HG03565 (cell line): ENCODE data around the gene MIPOL1.
"Not testable (repeated sequence)": the region's sequence is repeated elsewhere in the genome, so short reads cannot be mapped to it uniquely, and the experiment has no call there.

ENCODE experiments used
- ATAC-seq: cut with Tn5 transposase; IDR thresholded peaks from one replicate; pipeline ENCODE4 v1.9.1; 2021; ENCODE audit warnings: mild to moderate bottlenecking, moderate library complexity; ENCODE audit not compliant: unreplicated experiment

MIPOL1 gene, protein sequence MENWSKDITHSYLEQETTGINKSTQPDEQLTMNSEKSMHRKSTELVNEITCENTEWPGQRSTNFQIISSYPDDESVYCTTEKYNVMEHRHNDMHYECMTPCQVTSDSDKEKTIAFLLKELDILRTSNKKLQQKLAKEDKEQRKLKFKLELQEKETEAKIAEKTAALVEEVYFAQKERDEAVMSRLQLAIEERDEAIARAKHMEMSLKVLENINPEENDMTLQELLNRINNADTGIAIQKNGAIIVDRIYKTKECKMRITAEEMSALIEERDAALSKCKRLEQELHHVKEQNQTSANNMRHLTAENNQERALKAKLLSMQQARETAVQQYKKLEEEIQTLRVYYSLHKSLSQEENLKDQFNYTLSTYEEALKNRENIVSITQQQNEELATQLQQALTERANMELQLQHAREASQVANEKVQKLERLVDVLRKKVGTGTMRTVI

DNA sequence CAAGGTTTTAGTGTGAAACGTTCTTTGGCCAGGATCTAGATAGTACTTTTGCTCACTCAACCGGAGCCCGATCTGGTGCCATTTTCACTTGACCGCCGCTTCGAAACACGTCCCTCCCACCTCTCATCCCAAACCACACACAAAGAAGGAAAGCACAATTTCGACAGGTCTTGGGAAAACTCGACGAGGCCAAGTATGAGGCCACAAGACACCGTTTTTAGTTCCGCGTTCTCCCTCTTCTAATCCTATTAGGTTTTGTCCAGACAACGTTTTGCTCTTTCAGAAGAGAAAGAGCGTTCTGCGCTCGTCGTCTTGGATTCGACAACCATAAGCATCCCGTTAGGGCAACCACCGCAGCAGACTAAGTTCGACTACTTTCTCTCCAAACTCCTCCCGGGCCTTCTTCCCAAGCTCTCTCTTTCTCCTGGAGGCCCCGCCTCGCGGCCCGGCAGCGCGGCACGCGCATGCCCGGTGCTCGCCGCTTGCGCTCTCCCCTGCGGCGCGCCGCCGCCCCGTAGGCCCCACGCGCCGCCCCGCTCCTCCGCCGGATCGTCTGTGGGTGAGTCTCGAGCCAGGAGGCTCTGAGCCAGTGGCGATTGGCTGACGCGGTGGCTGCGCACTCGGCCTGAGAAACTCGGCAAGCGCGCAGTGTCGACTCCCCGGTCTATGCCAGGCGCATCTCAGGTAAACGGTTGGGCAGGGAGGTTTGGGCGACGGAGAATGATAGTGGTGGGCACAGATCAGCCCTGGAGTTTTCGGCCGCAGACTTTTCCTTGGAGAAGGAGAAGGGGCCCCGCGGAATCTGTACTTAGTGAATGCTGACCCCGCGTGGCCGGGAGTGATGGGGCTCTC lies at the start of gene MIPOL1:
MIPOL1 (plus strand) TSS at position 517 of the 852 bp plus-strand sequence. CDS start 49,952 bp downstream, outside the sequence.
- no peak for ATAC-seq

DNA sequence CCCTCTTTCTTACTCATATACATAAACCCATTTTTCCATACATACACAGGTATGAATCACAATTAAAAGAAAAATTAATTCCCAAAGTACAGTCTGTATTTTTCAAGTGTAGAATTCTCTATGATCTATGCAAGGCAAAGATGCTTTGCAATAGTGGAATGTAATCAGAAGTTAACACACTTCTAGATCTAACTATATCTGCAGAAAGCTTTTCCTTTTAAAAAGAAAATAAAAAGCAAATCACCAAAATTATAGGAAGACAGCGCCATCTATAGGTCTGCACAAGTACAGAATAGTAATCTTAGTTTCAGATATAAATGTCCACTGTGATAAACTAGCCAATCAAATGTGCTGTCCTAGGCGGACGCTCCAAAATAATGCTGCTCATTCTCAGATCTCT lies 47.3 kb upstream of the MIPOL1 start:
- ATAC-seq = peak; percentile 45

DNA sequence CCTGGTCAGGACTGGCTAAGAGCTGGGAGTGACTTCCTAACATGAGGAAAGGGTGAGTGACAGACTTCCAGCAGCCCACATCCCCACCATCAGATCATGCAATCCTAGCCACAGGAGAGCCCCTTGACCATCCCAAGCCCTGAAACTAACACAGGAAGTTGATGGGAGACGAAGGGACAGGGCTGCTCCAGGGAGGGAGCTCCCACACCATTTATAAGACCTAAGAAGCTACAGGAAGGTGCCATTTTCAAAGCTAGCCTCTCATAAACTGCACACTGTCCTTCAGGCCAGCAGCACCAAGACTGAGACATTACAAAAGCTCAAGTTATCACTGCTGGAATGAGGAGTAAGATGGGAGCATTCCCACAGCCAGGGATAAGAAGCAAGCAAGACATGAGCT lies 44.7 kb upstream of the MIPOL1 start:
- ATAC-seq = no peak

DNA sequence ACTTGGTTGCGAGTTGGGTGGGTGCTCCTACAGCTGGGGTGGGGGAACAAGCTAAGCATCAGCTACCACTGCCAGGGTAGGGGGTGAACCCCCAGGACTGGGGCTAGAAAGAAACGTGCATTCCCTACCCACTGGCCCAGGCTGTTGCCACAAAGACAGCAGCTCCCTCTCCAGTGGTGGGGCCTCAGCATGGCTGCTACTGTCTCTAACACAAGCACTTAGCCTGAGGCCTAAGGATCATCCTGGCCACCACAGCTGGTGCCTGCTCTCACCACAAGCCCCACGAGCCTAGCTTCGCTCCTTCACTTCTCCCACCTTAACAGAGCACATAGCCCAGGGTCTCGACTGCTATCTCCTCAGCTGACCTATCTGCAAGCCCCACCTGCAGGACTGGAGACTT lies 44.3 kb upstream of the MIPOL1 start:
- no peak for ATAC-seq

DNA sequence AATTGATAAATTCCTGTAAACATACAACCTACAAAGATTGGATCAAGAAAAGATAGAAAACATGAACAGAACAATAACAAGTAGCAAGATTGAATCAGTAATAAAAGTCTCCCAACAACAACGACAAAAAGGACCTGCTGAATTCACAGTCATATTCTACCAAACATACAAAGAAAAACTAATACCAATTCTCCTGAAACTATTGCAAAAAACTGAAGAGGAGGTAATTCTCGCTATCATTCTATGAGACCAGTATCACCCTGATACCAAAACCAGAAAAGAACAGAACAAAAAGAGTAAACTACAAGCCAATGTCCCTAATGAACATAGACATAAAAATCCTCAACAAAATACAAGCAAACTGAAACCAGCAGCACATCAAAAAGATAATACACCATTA lies 39.8 kb upstream of the MIPOL1 start:
- ATAC-seq = no peak

DNA sequence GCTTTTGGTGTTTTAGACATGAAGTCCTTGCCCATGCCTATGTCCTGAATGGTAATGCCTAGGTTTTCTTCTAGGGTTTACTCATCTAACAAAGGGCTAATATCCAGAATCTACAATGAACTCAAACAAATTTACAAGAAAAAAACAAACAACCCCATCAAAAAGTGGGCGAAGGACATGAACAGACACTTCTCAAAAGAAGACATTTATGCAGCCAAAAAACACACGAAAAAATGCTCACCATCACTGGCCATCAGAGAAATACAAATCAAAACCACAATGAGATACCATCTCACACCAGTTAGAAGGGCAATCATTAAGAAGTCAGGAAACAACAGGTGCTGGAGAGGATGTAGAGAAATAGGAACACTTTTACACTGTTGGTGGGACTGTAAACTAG lies 35.4 kb upstream of the MIPOL1 start:
- ATAC-seq = not testable (repeated sequence)

DNA sequence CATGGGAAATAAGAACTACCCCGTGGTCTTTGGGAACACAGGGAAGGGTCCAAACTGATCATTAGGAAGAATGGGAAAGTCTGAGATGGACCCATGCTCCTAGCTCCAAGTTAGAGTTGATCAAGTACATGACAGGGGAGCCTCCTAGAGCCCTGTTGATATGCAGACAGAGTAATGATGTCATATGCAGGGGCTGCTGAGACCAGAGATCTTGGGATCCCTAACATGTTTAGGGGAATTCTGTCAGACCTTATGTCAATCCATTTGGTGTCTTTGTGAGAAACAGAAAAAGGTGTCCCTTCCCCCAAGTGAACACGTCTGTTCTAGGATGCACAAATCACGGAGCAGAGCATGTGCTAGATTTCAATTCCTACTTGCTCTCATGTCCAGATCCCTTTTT lies 31.9 kb upstream of the MIPOL1 start:
- no peak for ATAC-seq

DNA sequence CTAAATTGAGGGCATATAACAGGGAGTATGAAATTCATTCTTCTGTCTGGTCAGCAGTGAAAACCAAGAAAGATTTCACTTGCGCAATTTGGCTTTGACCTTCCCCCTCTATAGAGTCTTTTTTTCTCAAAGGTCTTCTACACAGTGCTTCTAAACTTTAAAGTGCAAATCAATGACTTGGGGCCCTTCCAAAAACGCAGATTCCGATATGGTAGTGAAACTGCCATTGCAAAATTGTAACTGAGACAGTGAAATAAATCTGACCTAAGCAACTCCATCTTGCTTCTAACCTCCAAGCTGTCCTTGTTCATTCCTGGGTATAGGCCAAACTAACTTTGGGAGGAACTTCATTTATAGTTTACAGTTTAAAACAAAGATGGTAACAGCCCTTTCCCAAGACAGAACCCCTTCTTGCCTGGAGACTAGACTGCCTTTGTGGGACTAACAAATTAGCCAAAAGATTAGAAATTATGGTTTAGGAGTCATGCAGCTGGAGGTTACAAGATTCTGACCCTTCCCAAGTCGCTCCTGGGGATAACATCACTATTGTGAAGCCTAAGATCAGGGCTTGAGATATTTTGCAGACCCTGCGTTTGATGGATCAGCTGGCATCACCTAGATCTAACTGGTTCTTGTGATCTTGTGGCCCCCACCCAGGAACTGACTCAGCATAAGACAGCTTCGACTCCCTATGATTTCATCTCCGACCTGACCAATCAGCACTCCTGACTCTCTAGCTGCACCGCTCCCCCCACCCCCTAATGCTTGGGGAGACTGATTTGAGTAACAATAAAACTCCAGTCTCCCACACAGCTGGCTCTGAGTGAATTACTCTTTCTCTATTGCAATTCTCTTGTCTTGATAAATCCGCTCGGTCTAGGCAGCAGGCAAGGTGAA lies 30.3 kb upstream of the MIPOL1 start:
- no peak for ATAC-seq

DNA sequence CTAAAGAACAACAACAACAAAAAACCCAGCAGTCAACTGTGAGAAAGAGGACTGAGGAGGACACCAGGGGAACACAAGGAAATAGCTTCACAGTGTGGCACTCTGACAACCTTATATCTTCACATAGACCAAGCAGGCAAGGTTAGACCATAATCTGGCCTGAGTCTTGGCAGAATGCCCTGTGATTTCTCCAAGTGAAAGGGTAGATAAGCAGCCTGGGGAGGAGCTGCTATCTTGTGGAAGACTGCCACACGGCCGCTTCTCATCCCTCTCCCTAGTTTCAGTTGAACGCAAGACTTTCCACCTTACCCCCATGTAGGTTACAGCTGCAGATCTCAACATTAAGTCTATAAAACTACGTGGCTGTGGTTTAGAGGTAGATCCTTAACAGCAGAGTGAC lies 29.0 kb upstream of the MIPOL1 start:
- ATAC-seq = no peak

DNA sequence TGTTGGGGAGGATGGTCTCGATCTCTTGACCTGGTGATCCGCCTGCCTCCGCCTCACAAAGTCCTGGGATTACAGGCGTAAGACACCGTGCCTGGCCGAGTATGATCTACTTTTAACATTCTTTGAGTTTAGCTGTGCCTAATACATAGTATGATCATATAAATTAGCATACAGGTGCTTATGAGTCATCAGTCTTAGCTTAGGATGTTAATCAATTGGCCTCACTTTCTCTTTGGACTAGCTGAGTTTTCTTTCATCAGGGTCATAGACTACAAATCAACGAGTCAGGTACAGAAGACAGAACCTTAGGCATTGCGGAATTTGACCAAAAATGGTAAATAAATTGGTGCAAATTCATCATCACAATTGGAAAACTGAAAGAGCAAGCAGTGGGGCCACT lies 27.5 kb upstream of the MIPOL1 start:
- ATAC-seq = no peak

DNA sequence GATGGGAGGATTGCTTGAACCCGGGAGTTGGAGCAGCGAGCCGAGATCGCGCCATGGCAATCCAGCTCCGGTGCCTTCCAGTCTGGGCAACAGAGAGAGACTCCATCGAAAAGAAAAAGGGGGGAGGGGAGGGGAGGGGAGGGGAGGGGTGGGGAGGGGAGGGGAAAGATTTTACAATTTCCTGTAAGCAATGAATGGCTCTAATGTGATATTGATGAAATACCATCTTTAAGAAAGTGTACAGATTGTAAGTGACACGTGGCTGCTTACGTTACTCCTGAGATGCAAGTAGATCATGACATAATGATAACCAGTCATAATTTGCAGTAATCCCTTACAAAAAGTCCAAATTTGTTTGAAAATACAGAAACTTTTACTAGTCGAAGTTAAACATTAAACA lies 26.7 kb upstream of the MIPOL1 start:
- ATAC-seq = no peak

DNA sequence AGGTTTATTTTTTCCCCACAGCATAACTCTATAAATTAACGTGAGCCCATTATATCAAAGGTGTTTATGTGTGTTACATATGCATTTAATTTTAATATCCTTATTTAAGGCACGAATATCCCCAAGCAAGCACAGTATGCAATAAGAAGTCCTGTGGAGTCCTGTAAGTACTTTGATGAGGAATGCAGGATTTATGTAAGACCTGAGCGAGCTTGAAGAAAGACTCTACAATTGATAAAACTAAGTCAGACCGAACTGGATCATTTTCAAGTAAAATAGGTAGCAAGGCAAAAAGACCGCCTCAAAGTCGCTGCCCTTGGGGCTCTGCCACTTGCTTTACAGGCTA lies 26.1 kb upstream of the MIPOL1 start:
- ATAC-seq = no peak

DNA sequence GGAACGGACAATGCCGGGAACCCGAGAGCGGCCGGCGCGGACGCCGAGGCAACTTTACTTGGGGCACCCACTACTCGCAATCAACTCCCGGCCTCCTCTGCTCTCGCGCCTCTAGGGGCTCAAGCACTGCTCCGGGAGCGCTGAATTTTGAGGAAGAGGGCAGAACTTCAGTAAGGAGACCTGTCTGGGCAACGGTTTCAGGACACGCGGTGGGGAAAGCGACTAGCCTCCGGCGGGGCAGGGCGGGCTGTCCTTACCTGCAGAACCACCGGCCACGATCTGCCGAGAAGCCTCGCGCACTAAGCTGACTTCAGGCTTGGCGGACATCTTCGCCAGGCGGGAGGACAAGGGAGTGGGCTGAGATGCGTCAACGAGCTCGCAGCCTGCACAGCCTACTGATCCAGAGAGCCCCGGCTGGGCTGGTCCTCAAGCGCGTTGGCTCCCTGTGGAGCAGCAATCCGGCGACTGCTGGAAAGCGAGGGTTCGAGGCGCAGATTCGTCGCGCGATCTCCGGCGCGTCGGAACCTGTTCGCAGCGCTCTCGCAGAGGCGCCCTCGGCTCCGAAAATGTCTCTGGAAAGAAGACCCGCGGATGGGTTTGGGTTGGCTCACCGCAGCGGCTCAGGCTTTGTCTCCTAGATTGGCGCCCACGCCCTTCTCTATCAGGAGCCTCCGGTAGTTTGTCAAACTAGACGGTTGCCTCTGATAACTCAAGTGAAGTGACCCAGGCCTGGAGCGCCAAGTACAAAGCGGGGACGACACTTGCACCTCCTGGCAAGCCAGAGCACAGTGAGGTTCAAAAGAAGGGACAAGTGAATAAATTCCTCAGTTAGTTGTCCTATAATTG lies 25.5 kb upstream of the MIPOL1 start, which contains the start of gene SLC25A21:
SLC25A21 (minus strand) TSS at position 583 of the 846 bp plus-strand sequence.
- no peak for ATAC-seq

DNA sequence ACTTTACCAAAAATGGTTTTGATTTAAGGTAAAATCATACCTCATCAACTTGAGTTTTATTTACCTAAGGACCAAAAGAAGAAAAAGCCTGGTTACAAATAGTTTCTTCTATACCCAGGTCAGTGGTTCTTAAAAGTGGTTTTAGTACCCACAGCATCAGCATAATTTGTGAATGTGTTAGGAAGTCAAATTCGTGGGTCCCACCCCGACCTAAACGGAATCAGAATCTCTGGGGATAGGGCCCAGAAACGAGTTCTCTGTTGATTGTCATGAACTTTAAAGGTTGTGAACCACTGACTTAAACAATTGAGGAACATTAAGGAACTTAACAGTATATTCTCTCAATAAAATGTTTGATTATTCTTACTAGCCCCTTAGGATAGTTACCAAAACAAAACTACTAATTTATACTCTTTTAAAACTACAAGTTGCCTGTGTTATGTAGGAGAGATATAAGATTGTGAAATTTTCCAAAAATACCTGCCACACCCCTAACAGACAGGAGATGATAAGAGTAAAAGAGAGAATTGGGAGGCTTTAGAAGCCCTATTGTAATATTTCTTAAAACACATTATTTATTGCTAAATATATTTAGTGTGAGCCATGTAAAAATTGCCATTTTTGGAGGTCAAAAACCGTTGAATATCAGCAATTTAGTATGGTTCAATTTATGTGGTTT lies 24.7 kb upstream of the MIPOL1 start:
- no peak for ATAC-seq

DNA sequence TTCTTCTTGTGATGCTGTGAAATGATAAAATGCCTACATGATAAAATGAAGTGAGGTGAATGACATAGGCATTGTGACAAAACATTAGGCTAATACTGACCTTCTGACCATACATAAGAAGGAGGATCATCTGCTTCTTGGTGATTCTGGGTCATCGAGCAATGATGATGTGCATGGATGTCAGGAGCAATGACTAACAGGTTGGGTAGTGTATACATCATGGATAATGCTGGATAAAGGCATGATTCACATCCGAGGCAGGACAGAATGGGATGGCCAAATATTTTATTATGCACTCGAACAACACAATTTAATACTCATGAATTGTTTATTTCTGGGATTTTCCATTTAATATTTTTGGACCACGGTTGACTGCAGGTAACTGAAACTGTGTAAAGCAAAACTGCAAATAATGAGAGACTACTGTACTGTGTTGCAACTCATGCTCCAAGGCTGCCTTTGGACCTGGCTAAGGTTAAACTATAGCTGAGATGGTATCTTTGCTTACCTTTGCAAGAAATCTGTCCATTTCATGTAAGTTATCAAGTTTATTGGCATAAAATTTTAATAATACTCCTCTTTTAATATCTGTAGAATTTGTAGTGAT lies 17.7 kb upstream of the MIPOL1 start:
- ATAC-seq = no peak

DNA sequence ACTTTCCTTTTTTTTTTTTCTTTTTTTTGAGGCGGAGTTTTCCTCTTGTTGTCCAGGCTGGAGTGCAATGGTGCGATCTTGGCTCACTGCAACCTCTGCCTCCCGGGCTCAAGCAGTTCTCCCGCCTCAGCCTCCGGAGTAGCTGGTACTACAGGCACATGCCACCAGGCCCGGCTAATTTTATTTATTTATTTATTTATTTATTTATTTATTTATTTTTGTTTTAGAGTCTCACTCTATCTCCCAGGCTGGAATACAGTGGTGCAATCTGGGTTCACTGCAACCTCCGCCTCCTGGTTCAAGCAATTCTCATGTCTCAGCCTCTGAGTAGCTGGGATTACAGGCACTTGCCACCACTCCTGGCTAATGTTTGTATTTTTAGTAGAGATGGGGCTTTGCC lies 16.9 kb upstream of the MIPOL1 start:
- not testable (repeated sequence) for ATAC-seq

DNA sequence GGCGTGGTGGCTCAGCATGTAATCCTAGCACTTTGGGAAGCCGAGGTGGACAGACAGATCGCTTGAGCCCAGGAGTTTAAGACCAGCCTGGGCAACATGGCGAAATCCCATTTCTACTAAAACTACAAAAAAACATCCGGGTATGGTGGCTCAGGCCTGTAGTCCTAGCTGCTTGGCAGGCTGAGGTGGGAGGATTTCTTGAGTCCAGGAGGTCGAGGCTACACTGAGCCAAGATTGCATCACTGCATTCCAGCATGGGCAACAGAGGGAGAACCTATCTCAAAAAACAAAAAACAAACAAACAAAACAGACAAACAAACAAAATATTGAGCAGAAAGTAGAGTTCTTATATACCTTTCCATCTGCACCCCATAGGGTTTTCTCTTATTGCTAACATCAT lies 16.3 kb upstream of the MIPOL1 start:
- no peak for ATAC-seq

DNA sequence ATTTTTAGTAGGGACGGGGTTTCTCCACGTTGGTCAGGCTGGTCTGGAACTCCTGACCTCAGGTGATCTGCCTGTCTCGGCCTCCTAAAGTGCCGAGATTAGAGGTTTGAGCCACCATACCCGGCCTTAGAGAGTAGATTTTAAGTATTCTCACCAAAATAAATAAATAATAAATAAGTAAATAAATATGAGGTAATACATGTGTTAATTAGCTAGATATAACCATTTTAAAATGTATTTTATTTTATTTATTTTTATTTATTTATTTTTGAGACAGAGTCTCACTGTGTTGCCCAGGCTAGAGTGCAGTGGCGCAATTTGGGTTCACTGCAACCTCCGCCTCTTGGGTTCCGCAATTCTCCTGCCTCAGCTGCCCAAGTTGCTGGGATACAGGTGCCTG lies 13.2 kb upstream of the MIPOL1 start:
- ATAC-seq = not testable (repeated sequence)

DNA sequence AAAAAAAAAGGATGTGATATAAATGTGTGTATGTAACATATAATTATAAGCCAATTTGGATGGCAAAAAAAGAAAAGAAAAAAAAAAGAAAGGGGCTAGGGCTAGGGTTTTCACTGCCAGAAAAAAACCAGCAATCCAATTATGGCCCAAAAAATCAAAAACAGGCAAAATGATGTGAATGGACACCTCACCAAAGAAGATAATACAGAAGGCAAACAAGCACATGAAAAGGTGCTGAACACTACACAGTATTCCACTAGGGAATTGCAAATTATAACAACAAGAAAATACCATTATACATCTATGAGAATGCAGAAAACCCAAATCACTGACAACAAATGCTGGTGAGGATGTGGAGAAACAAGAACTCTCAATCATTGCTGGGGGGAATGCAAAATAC lies 12.1 kb upstream of the MIPOL1 start:
- no peak for ATAC-seq
